Erythroblast (primary cell): ENCODE results near the gene MTSS2.

Experiments
- GATA1 ChIP-seq: IDR thresholded peaks from 2 replicates; pipeline ENCODE4 v1.6.1; 2011; ENCODE audit warnings: low read depth, mild to moderate bottlenecking, control low read depth, low read length, moderate library complexity
- POLR2A ChIP-seq: IDR thresholded peaks from 2 replicates; pipeline ENCODE4 v1.6.1; 2011; ENCODE audit warnings: mild to moderate bottlenecking, low read length

DNA sequence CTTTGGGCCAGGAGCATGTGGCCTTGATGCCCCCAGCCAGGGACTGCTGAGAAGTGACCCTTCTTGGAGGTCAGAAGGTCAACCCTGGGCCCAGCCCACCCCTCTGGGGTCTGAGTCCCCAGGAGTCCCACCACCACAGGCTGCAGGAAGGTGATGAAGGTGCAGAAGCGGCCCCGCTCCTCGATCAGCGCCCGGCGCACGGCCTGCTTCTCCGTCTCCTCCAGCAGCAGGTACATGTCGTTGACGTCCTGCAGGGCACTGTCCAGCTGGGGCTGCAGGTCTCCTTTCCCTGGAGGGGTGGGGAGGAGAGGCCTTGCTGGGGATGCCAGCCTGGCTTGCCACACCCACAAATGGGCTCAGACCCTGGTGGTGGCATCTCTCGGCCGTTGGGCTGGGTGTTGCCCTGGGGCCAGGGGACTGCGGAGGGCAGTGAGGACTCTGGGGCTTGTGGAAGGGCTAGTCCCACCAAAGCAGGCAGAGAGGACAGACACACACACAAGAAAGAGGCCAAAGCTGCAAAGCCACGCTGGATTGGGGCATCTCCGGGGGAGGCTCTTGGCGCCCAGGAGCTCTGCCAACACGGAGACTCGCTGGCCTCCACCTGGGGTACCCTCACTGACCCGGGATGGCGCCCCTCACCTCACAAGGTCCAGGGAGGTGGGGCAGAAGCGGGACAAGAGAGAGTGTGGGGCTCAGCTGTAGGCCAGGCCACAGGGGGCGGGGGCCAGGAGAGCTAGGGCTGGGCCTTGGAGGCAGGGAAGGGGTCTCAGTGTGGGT, 7.5 kb downstream of the MTSS2 start:
- TF ChIP-seq POLR2A (no peak), GATA1 (no peak)
